Astrocyte of the spinal cord (primary cell): ENCODE measurements around the gene SUCNR1.
"Not testable (repeated sequence)": the region's sequence is repeated elsewhere in the genome, so short reads cannot be mapped to it uniquely, and the experiment has no call there.

Experiments used
- DNase-seq: peaks from one replicate; pipeline ENCODE4 v3.0.0; 2011; ENCODE audit warnings: low read depth, low spot score
- H3K4me3 ChIP-seq: 2 replicates; pipeline ENCODE4 v1.5.1; 2011; ENCODE audit warnings: low read depth, mild to moderate bottlenecking, low read length, moderate library complexity
- in situ Hi-C: cut with HindIII; loops from 2 replicates; pipeline ENCODE4 v1.10.0; 2017; ENCODE audit warnings: low sequenced_read_pairs
- TF ChIP-seq, protein P1 (sequence below): IDR thresholded peaks from 2 replicates; pipeline ENCODE4 v1.5.1; 2012; ENCODE audit warnings: low read depth, mild to moderate bottlenecking, low read length, inconsistent platforms

The SUCNR1 gene

DNA sequence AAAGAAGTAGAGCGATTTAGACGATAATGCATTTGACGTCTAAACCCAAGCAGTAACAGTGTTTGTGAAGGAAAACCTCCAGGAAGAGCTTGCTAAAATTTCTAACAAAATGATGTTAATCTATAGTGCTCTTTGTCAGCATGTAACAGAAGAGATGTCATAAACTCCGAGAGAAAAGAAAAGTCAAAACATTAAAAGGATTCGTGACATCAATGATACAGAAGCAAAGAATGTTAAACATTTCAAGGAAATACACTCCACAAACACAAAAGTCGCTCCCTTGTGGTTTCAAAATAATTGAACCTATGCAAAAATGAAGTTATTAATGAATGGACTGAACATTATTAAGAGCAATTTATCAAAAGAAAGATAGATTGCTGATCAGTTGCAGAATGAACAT lies 31.6 kb upstream of the SUCNR1 start:
- in situ Hi-C loops = no loop called here
- TF ChIP-seq, protein P1, sequence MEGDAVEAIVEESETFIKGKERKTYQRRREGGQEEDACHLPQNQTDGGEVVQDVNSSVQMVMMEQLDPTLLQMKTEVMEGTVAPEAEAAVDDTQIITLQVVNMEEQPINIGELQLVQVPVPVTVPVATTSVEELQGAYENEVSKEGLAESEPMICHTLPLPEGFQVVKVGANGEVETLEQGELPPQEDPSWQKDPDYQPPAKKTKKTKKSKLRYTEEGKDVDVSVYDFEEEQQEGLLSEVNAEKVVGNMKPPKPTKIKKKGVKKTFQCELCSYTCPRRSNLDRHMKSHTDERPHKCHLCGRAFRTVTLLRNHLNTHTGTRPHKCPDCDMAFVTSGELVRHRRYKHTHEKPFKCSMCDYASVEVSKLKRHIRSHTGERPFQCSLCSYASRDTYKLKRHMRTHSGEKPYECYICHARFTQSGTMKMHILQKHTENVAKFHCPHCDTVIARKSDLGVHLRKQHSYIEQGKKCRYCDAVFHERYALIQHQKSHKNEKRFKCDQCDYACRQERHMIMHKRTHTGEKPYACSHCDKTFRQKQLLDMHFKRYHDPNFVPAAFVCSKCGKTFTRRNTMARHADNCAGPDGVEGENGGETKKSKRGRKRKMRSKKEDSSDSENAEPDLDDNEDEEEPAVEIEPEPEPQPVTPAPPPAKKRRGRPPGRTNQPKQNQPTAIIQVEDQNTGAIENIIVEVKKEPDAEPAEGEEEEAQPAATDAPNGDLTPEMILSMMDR = no peak
- DNase-seq = peak; percentile 23

GRCh38 chr3:151843275-151843674 lies 30.2 kb upstream of the SUCNR1 start:
- TF ChIP-seq, protein P1 = no peak
- H3K4me3 ChIP-seq = no peak overlapping the region
- in situ Hi-C loops = no loop called here
- no peak for DNase-seq

More for the DNA sequence above, 31.6 kb upstream of the SUCNR1 start:
- H3K4me3 ChIP-seq = no peak overlapping the region

GRCh38 chr3:151845306-151845905 lies 28.0 kb upstream of the SUCNR1 start:
- TF ChIP-seq, protein P1 = no peak
- in situ Hi-C loops = no loop called here
- DNase-seq = no peak
- no peak overlapping the region for H3K4me3 ChIP-seq

- in situ Hi-C loops, DNase-seq, H3K4me3 ChIP-seq: not testable (repeated sequence)
Measured at GRCh38 chr3:151850065-151850464, 23.4 kb upstream of the SUCNR1 start.

GRCh38 chr3:151852074-151852811 lies 21.2 kb upstream of the SUCNR1 start:
- H3K4me3 ChIP-seq = no peak overlapping the region
- TF ChIP-seq, protein P1 = no peak
- no peak for DNase-seq
- in situ Hi-C loops = no loop called here

GRCh38 chr3:151856118-151856517 lies 17.3 kb upstream of the SUCNR1 start:
- no peak for DNase-seq
- no peak overlapping the region for H3K4me3 ChIP-seq
- in situ Hi-C loops = no loop called here
- TF ChIP-seq, protein P1 = no peak

DNA sequence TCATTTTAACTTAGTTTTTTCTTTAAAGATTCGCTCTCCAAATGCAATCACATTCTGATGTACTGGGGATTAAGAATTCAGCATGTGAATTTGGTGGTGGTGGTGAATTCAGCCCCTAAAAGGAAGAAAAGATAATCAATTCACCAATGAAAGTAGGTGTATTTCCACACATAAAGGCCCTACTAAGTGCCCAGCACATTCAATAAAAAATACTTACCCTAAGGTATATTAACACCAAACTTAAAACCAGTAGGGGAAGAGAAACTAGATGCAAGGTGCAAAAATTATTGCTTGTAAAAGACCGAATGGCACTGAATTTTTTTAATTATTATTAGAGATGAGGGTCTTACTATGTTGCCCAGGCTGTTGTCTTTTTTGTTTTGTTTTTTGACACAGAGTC lies 16.8 kb upstream of the SUCNR1 start:
- DNase-seq = no peak
- in situ Hi-C loops = no loop called here
- TF ChIP-seq, protein P1 = no peak
- H3K4me3 ChIP-seq = no peak overlapping the region
